Activated naive CD4-positive, alpha-beta T cell treated with anti-CD3 and anti-CD28 coated beads, Interleukin-2, amount 50 U/mL, for 16 hours (primary cell): ENCODE measurements around the gene KRTAP12-4.
"Not testable (repeated sequence)": the region's sequence is repeated elsewhere in the genome, so short reads cannot be mapped to it uniquely, and the experiment has no call there.

ENCODE experiments used
- DNase-seq: peaks from one replicate; pipeline ENCODE4 v3.0.0-alpha.2; 2020

KRTAP12-4 gene, protein sequence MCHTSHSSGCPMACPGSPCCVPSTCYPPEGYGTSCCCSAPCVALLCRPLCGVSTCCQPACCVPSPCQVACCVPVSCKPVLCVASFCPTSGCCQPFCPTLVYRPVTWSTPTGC

DNA sequence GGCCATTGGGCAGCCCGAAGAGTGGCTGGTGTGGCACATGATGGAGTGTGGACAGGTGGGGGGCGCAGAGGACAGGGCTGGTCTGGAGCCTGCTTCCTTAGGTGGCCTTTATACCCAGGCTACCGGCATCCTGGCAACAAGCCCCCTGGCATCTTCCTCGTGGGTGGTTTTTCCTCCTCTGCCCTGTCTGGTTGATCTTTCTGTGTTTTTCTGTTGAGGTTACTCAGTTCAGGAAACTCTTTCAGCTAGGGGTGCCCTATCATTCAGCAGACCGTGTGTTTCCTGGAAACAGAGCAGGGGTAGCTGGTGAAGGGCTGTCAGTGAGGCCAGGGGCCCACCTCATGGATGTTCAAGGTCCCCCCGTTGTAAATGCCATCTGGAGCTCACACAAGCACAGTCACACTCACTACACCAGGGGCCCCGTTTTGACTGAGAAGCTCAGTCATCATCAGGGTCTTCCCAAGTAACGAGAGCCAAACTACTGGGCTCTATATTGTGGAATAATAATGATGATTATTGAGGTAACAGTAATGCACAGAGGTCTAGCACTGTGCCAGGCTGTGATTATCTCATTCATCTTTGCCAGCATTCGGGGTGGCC lies at the start of gene KRTAP12-4:
Gene KRTAP12-4, minus strand, starts transcription at position 84 of the 600 bp plus-strand sequence. Its CDS starts 45 bp downstream, at position 39.
- no peak for DNase-seq

DNA sequence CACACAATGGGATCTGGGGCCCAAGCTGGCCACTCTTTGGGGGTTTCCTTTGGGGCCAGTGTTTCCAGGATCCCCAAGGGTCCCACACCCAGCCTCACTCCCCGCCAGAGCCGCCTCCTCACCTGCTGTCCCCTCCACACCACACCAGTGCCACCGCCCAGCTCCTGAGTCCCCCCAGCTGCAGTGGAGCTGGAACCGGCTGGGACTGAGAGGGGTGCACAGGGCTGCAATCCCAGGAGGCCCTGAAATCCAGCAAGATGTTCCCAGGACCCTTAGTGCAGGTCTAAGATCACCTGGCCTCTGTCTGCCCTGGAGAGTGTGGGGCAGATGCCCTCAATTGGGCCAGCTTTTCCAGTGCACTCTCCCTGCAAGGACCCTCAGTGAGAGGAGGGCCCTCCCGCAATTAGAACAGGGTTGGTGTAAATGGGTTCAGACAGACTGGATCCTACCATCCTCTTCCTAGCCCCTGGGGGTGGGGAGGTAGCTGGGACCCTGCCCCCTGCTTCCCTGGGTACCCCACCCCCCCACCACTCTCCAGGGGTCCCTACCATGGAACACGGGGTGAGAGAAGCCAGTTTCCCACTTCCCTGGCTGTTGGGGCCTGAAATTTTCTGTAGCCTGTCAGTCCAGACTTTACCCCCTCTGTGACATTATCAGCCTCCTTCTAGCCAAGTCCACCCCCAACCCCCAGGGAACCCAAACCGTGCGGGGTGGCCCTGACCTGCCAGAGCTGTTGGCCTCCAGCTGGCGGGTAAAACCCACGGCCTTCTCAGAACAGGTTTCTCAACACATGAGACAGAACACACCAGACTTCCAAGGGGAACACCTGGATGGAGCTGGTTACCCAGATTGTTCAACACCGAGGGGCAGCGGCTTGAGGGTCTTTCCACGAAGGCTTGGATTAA lies 49.5 kb upstream of the KRTAP12-4 start:
- DNase-seq: no peak

DNA sequence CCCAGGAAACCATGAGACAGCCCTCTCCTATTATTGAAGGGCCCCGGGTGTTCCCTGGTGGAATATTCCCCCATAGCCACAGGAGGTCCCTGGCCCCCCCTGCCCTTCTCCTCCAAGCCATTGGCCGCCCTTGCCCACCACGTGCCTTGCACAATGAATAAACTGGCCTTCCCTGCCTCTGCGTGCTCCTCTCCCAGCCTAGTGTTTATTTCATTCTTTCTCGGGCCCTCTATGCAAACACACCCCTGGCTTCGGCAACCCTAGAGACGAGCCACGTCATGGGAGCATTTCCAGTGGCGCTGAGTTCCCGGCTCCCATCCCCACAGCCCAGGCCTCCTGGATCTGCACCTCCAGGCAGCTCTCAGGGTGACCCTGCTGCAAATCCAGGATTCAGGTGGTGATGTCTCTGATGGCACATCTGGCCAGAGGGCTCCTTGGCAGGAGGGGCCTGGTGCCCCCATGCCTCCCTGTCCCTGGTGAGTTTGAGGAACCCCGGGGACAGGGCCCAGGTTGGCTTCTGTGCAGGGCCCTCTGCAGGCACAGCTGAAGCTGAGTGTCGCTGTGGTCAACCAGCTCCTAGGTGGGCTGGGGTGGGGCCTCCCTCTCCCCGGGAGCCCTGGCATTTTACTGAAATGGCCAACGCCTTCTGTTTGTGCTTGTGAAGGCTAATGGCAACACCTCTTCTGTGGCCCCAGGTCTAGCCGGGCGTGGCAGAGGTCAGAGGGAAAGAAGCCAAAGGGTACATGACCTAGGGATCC lies 48.7 kb upstream of the KRTAP12-4 start:
- no peak for DNase-seq

DNA sequence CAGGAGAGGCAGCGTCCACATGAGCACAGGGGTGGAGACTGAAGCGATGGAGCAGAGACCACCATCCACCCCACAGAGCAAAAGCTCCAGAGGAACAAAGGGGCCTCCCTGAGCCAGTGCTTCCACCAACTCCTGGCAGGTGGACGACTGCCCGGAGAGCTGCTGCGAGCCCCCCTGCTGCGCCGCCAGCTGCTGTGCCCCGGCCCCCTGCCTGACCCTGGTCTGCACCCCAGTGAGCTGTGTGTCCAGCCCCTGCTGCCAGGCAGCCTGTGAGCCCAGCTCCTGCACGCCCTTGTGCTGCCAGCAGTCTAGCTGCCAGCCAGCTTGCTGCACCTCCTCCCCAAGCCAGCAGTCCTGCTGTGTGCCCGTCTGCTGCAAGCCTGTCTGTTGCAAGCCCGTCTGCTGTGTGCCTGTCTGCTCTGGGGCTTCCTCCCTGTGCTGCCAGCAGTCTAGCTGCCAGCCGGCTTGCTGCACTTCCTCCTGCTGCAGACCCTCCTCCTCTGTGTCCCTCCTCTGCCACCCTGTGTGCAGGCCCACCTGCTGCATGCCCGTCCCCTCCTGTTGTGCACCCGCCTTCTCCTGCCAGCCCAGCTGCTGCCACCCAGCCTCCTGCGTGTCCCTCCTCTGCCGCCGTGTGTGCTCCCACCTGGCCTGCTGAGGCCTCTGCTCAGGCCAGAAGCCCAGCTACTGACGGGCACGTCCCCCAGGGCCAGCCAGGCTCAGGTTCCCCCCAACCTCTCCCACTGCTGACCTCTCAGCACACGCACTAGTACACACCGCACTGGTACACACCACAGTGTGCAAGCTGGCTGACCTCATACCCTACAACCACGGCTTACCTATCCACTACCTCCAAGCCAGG lies 47.9 kb upstream of the KRTAP12-4 start:
- no peak for DNase-seq

DNA sequence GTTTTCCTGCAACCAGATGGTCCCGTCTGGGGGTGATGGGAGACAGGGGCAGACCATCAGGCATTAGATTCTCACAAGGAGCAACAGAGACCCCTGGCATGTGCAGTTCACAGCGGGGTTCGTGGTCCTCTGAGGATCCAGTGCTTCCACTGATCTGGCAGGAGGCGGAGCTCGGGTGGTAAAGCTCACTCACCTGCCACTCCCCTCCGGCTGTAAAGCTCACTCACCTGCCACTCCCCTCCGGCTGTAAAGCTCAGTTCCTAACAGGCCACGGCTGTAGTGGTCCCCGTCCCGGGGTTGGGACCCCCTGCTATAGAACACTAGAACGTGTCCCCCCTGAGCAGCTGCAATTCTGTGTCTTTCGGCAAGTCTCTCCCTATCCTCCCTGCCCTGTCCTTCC lies 47.1 kb upstream of the KRTAP12-4 start:
- no peak for DNase-seq

DNA sequence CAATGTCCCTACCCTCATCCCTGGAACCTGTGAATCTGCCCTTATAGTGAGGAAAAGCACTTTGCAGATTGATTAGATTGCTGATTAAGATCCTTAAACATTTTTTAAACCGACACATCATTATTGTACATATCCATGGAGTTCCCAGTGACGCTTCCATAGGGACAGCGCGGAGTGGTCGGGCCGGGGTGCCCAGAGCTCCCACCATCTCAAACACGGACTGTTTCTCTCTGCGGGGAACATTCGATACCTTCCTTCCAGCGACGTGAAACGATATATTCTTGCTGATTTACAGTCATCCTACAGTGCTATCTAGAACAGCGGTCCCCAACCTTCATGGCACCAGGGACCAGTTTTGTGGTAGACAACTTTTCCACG lies 46.6 kb upstream of the KRTAP12-4 start:
- no peak for DNase-seq

DNA sequence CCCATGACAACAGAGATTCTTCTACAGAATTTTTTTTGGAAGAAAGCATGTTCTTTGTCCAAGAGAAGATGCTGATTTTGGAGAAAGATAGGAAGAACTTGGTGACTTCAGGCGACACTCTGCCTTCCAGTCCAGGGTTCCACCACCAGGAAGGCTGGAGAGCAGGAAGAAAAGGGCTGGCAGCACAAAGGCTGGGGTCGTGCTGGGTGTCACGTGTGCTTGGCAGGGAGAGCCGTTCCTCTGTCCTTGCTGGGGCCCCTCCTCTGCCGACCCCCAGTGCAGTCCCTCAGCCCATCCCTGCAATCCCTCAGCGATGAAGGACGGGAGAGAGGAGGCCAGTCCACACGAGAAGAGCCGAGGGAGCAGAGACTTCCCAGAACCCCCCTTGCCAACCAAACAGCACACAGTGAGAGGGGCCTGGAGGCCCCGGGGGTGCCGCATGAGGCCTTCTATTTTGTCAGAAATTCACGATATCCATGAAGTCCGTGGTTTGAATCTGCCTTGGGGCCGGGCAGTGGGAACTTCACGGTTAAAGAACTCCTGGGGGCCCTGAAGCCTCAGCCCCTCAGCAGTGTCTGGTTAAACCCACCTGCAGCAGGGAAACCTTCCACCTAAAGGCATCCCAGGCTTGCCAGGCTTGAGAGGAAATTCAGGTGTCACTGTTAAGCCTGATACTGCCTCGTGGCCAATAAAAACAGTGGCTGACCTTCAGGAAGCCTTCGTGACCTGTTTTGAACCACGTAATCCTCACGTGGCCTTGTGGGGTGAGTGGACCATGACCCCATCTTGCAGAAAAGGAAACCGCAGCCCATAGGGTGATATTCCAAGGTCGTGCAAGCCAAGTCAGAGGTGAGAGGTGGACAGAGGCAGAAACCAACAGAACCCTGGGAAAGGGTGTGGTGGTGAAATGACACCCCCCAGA lies 45.9 kb upstream of the KRTAP12-4 start:
- DNase-seq: no peak

DNA sequence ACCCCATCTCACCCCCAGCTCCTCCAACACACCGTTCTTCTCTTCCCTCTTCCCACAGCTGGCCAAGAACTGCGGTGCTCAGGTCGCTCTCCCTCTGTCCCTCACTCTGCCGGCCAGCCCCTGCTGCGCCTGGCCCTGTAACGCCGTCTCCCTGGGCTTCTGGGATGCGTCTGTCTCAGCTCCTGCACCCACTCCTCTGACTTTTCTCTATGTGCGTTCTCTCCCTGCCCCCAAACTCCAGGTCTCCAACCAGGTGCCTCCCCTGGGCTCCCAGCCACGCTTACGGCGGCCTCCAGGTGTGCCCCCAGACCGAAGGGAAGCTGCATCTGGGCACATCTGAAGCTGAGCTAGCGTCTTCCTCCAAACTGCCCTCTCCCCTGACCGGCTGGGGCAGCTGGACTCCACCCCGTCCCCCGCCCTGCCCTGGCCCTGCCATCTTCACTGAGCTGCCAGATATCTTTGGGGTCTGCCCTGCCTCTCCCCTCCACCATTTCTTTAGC lies 45.1 kb upstream of the KRTAP12-4 start:
- no peak for DNase-seq

DNA sequence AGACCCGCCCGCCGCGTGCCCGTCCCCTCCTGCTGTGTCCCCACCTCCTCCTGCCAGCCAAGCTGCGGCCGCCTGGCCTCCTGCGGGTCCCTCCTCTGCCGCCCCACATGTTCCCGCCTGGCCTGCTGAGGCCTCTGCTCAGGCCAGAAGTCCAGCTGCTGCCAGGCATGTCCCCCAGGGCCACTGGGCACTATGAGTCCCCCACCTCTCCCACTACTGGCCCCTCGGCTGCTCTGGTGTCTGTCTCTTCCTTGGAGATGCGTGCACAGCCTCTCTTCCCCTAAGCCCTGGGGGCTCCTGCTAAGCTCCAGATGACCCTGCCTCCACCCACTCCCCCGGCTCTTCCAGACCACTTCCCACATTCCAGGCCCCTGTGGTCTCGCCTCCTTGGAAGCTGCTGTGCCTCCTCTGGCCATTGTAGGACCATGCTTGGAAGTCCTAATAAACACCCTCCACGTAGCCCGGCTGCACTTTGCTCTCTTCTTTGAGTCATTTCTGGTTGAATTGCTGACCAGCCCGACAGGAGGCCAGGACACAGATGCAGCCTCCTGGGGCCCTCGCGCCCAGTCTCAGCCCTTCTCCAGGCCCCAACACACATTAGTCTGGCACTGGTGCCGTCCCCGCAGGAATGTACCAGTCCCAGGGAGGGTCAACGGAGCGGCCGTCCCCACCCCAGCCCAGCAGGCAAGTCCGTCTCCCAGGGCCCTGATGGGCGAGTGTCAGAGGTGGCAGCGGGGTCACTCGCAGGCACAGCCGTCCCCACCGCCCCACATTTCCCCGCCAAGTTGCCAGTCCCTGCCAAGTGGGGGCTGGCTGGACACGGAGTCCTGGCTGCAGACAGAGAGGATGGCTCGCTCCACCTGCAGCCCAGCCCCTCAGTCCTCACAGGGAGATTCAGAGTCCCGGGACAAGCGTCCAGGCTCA lies 43.6 kb upstream of the KRTAP12-4 start:
- no peak for DNase-seq

DNA sequence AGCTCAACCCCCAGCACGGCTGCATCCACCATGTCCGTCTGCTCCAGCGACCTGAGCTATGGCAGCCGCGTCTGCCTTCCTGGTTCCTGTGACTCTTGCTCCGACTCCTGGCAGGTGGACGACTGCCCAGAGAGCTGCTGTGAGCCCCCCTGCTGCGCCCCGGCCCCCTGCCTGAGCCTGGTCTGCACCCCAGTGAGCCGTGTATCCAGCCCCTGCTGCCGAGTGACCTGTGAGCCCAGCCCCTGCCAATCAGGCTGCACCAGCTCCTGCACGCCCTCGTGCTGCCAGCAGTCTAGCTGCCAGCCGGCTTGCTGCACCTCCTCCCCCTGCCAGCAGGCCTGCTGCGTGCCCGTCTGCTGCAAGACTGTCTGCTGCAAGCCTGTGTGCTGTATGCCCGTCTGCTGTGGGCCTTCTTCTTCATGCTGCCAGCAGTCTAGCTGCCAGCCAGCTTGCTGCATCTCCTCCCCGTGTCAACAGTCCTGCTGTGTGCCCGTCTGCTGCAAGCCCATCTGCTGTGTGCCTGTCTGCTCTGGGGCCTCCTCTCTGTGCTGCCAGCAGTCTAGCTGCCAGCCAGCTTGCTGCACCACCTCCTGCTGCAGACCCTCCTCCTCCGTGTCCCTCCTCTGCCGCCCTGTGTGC lies 42.8 kb upstream of the KRTAP12-4 start, which contains the start of gene KRTAP10-12:
Gene KRTAP10-12, plus strand, starts transcription at position 1 of the 639 bp plus-strand sequence. Its CDS starts 30 bp downstream, at position 31.
- DNase-seq: not testable (repeated sequence)

DNA sequence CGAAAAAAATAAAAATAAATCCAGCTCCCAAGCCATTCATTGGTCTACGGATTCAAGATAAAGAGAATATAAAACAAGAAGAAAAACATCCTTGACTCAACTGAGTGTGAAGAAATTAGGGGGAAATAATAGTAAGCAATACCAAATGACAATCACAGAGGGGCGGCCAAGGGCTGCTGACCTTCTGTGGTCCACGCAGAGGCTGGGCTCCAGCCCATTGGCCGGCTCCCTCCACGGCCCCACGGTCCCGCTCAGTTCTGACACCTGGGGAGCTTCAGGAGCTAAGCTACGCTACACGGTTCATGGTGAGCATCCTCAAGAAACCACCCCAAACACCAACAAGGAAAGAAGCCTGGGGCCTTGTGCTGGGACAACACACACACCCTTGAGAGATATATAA lies 42.1 kb upstream of the KRTAP12-4 start:
- DNase-seq: no peak

DNA sequence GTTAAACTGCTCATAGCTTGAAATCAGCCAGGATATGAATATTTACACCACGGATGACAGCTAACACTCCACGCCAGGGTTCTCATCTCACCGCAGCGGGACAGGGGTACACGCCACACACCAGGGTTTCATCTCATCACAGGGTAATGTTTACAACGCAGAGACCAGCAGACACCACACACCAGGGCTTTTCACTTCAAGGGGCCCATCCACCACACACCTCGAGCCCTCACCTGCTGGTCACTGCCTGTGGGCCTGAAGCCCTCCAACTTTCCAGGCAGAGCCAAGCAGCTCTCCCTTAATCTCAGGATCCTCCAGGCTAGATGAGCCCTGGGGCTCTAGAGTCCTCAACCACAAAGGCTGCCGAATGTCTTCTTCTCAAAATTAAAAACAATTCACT lies 41.2 kb upstream of the KRTAP12-4 start:
- DNase-seq: no peak

DNA sequence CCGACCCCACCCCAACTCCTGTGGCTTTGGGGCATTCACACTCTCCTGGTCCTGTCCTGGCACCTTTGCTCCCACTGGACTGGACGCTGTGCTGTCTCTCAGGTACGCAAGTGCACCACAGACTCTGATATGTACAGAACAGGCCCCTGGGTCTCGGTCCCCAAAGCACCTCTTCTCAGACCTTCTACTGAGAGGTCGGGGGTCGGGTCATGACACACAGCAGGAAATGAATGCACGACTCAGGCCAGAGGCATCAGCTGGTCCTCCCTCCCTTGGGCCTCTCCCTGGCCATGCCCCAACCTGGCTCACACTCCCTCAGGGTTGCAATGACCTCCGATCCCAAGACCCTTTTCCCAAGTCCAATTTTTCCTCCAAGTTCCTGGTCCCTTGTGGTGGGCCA lies 40.7 kb upstream of the KRTAP12-4 start:
- no peak for DNase-seq

DNA sequence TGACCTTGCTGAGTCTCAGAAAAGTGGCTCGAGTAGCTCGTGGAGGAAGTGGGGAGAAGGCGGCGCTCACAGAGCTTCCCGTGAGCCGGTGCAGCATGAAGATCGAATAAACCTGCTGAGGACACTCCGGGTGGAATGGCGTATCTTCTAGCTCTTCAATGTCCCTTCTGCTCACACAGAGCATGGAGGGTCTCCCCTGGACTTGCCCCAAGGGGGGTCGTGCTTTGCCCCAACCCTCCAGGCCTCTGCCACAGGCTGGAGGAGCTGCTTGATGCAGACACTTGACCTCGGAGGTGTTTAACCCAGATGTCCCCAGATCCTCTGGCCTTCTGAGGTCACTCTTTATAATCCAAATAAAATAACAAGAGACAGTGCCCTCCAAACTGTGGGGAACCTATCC lies 40.3 kb upstream of the KRTAP12-4 start:
- no peak for DNase-seq

DNA sequence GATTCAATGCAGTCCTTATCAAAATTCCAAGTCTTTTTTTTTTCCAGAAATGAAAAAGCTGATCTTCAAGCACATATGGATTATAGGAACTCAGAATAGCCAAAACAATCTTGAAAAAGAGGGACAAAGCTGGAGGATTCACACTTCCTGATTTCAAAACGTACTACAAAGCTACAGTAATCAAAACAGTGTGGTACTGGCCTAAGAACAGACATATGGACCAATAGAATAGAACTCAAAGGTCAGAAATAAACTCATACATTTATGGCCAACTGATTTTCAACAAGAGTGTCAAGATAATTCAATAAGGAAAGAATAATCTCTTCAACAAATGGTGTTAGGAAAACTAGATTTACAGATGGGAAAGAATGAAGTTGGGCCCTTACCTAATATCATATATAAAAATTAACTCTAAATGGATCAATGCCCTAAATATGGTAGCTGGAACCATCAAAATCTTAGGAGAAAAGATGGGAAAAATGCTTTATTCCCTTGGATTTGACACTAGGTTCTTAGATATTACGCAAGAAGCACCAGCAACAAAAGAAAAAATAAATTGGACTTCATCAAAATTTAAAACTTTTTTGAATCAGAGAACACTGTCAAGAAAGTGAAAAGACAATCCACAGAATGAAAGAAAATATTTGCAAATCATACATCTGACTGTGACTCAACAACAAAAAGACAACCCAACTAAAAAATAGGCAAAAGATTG lies 38.5 kb upstream of the KRTAP12-4 start:
- DNase-seq: no peak

DNA sequence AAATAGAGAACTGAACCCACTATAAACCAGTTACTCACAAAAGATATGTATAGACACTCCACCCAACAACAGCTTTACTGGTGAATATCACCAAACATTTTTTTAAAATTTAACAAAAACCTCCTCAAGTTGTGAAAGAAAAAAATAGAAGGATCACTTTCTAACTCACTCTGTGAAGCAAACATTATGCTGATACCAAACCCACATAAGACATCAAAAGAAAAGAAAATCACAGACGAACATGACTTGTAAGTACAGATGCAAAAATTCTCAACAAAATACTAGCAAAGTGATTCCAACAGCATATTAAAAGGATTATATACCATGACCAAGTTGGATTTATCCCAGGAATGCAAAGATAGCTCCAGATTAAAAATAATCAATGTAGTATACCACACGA lies 37.2 kb upstream of the KRTAP12-4 start:
- DNase-seq: no peak

DNA sequence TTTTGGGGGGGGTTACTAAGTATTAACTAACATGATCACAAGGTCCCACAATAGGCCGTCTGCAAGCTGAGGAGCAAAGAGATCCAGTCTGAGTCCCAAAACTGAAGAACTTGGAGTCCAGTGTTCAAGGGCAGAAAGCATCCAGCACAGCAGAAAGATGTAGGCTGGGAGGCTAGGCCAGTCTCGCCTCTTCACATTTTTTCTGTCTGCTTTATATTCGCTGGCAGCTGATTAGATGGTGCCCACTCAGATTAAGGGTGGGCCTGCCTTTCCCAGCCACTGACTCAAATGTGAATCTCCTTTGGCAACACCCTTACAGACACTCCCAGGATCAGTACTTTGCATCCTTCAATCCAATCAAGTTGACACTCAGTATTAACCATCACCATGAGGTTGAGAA lies 35.3 kb upstream of the KRTAP12-4 start:
- not testable (repeated sequence) for DNase-seq

DNA sequence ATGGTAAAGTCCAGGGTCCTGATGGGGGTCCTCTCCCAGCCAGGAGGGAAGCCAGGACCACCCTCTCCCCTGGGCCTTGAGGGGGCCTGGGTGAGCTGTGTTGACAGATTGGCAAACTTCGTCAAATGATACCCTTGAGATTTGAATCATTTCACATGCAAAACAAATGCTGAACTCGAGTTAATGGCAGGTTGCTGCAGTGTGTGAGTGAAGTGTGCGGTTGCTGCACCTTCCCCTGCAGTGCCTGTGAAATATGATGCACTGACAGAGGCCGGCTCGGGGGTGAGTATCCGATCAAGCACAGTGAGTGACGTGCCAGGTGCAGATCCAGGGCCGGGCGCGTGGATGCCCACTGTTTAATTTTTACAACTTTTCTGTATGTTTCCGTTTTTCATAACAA lies 33.2 kb upstream of the KRTAP12-4 start:
- DNase-seq: no peak
